ENCODE results near the gene GMPR.

The GMPR gene

DNA sequence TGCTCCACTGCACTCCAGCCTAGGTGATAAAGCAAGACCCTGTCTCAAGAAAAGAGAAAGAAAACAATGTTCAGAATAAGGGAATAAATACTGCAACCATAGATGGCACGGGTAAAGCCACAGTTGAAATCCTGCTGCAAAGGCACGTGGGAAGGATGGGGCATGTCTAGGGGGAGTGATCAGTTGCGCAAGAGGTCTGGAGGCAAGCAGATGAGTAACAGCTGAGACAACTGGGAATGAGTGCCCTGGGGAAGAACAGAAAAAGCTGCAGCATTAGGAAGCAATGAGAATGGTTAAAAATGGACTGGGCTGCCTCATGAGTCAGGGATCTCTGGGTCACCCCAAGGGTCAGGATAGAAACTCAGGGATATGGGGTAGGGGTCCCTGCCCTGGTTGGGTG lies 96.3 kb downstream of the GMPR start:
- DNase-seq: no peak

GRCh38 chr6:16335176-16335575 lies 96.8 kb downstream of the GMPR start:
- DNase-seq: no peak

DNA sequence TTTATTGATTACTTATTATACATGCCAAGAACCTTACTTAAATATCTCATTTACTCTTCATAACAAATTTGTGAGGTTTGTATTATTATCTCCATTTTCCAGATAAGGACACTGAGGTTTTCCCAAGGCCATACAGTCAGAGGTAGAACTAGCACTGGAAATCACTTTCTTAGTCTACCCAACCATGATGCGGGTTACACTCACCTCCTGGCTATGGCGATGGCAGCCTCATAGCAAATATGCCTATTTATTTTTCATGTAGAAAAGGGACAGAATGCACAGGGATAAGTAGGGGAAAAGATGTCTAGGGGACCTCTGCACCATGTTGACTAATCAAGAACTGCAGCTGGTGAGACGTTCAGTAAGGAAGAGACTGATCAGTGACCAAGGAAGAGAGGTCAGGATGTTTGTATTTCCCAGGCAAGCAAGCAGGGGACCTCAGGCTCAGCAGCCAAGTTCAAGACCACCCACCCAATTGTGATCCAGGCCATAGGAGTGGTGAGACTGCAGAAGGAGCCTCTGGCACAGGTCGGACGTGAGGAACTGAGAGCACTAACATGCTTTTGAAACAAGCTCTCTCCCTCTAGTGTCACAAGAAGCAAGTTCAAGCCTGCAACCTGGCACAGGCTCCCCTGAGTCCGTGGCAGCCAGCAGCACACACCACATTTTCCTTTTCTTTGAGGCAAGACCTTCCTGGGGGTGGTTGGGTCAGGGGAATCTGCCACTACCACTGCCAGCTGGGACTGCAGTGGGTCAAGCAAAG lies 97.8 kb downstream of the GMPR start:
- no peak for DNase-seq

- DNase-seq: no peak
These were observed 98.5 kb downstream of the GMPR start for GRCh38 chr6:16336911-16337294.

DNA sequence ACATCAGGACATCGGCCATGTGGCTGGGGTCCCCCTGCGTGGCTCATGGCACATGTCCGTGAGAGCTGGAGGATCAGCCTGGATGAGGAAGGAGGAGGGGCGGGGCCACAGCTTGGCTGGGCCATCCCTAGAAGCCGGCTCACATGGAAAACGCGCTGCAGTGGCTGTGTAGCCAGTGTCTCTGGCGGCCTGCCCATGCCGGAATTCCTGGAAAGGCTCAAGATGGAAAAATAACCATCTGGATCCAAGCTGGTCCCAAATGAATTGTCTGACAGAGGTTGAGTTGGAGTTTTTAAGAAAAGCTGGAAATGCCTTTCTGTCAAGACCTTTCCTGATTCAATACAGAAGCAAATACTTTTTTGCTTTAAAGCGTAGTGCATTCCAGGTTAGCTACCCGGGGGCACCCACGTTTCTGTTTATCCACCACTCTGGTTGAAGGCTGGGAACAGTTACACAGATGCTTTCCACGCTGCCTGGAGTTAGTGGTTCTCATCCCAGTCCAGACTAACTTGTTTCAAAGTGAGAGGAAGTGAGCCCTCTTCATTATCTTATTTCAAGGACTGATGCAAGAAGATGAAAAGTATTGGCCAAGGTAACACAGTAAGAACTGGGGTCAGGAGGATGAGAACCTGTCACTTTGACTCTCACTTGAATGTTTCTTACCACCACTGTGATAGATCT lies 99.0 kb downstream of the GMPR start:
- DNase-seq: no peak

DNA sequence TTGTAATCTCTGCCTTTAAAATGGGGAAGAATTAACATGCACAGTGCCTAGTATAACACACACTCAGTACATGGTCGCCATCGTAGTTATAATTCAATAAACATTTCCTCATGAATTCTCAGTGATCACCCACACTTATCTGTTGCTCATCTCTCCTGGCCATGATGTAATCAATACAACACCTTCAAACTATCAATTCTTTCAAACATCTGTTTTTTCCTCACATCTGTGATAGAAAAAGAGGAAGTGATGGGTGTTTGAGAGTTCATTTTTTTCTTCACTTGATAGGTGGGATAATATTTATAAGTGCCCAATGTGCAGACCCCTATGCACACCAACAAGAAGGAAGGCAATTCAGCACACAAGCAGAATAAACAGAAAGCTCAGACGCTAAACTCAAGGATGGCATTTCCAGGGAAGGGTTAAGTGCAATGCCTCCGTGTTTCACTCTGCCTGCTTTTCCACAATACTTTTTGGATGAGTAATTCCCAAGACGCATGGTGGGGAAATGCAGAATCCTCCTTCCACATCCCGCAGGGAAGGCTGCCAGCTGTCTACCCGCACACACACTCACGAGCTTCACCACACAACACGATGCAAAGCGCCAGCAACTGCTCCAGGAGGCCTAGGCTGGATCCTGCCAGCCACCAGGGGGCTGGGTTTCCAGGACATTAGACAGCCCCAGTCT lies 100.3 kb downstream of the GMPR start:
- DNase-seq: no peak

DNA sequence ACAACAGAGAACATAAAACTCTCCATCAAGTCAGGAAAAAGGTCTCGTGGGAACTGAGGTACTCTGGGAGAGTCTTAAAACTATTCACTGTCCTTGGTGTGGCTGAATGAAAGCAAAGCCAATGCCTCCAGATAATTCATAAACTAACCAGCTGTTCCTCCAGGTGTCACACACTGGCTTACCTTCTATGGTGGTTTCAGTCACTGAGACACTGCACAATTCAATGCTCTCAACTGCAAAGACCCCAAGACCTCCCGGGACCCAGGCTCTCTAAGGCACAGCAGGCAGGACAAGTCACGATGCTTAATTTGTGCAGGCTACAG lies 100.8 kb downstream of the GMPR start:
- DNase-seq: no peak

GRCh38 chr6:16343593-16343992 lies 105.2 kb downstream of the GMPR start:
- DNase-seq: no peak

DNA sequence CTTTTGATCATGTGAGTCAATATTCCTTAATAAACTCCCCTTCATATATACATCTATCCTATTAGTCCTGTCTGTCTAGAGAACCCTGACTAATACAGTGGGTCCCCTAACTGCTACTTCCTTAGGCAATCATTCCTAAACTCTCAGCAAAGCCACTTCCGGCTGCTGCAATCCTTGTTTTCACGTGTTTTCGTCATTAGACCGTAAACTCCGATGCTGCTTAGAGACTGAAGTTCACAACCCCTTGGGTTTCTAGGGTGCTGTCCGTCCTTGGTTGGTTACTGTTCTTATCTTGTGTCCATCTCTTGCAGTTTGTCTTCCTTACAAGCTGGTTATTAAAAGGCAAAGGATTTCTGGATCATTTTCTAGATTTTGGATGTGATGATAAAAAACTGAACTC lies 106.4 kb downstream of the GMPR start:
- no peak for DNase-seq
